Measurements from ENCODE around the gene DACH1.
A peak's percentile ranks its signal among the peaks of the same experiment; 100 is the strongest.

Gene DACH1

GRCh38 chr13:71867131-71867814 is at the start of gene DACH1 (continued):
- TF ChIP-seq ZBTB6 (tag by site-specific recombination; IDR thresholded peaks at IDR 0.05) (peak; percentile 55), ZNF132 (tag by site-specific recombination; IDR thresholded peaks at IDR 0.05; ENCODE audit: borderline replicate concordance) (no peak), ZNF473 (tag by site-specific recombination; IDR thresholded peaks at IDR 0.05) (no peak), ZNF639 (tag by site-specific recombination; IDR thresholded peaks at IDR 0.05) (no peak), ZNF785 (tag by site-specific recombination; IDR thresholded peaks at IDR 0.05) (no peak), ZNF202 (tag by site-specific recombination; IDR thresholded peaks at IDR 0.05; ENCODE audit: borderline replicate concordance) (no peak), PRDM1 (tag by site-specific recombination; IDR thresholded peaks at IDR 0.05) (peak; percentile 89), ZNF335 (tag by site-specific recombination; conservative IDR thresholded peaks at IDR 0.05) (peak; percentile 26; the same call in 1 of the 2 replicates), ZNF670 (tag by site-specific recombination; IDR thresholded peaks at IDR 0.05; ENCODE audit: low read depth) (no peak), ZNF302 (tag by site-specific recombination; IDR thresholded peaks at IDR 0.05; ENCODE audit: low read depth) (no peak), ZNF398 (tag by site-specific recombination; IDR thresholded peaks at IDR 0.05) (peak; percentile 93), ZNF645 (tag by site-specific recombination; IDR thresholded peaks at IDR 0.05) (no peak), ZNF16 (tag by site-specific recombination; IDR thresholded peaks at IDR 0.05; ENCODE audit: low read depth) (no peak), ZNF561 (tag by site-specific recombination; IDR thresholded peaks at IDR 0.05; ENCODE audit: borderline replicate concordance) (no peak), ZBTB20 (tag by site-specific recombination; IDR thresholded peaks at IDR 0.05) (no peak), ZFP41 (tag by site-specific recombination; IDR thresholded peaks at IDR 0.05; ENCODE audit: borderline replicate concordance) (no peak), ZNF366 (tag by site-specific recombination; conservative IDR thresholded peaks at IDR 0.05) (peak; percentile 91), ZBTB26 (tag by site-specific recombination; optimal IDR thresholded peaks at IDR 0.05) (peak; percentile 42), ZNF600 (tag by site-specific recombination; IDR thresholded peaks at IDR 0.05) (peak; percentile 49; the same call in 1 of the 2 replicates), ZNF324 (tag by site-specific recombination; IDR thresholded peaks at IDR 0.05) (0 out of 2 replicates have a peak, but pooled peaks have one; percentile 31), PRDM10 (tag by site-specific recombination; IDR thresholded peaks at IDR 0.05) (peak; percentile 91), GLI2 (tag by site-specific recombination; IDR thresholded peaks at IDR 0.05; ENCODE audit: borderline replicate concordance, low read depth) (no peak; the same call in 1 of the 2 replicates), CTCF (tag by site-specific recombination; IDR thresholded peaks at IDR 0.05) (no peak), ZNF768 (tag by site-specific recombination; IDR thresholded peaks at IDR 0.05) (no peak), ZBTB8A (tag by site-specific recombination; IDR thresholded peaks at IDR 0.05) (no peak), ZNF146 (tag by site-specific recombination; IDR thresholded peaks at IDR 0.05) (no peak)
